Mesodermal cell (in vitro differentiated cells): Measurements from ENCODE around the gene HELZ.

Experiments used
- H3K27ac ChIP-seq: 2 replicates; pipeline ENCODE4 v1.7.0; 2013; ENCODE audit warnings: mild to moderate bottlenecking, low read depth, low read length, moderate library complexity; ENCODE audit not compliant: severe bottlenecking
- H3K36me3 ChIP-seq: 2 replicates; pipeline ENCODE4 v1.7.1; 2013; ENCODE audit warnings: mild to moderate bottlenecking, low read length, moderate library complexity; ENCODE audit not compliant: control insufficient read depth, insufficient read depth
- H3K4me1 ChIP-seq: one replicate; pipeline ENCODE4 v1.7.1; 2013; ENCODE audit warnings: mild to moderate bottlenecking, low read length; ENCODE audit not compliant: insufficient read depth, control insufficient read depth, poor library complexity, severe bottlenecking
- H3K4me3 ChIP-seq: 2 replicates; pipeline ENCODE4 v1.7.0; 2013; ENCODE audit warnings: low read length, control low read depth, mild to moderate bottlenecking; ENCODE audit not compliant: insufficient read depth, poor library complexity, severe bottlenecking; ENCODE audit errors: extremely low read depth
- H3K9me3 ChIP-seq: 2 replicates; pipeline ENCODE4 v1.7.1; 2013; ENCODE audit warnings: mild to moderate bottlenecking, low read length, moderate library complexity; ENCODE audit not compliant: control insufficient read depth
- WGBS, 2 experiments: methylation state at CpG; one replicate each; pipeline ENCODE4 v1.1.5; 2013; ENCODE audit warnings: missing lambda C conversion rate in 2 of 2; ENCODE audit not compliant: insufficient coverage in 2 of 2; 5-methylcytosine and 5-hydroxymethylcytosine counted together

HELZ gene

DNA sequence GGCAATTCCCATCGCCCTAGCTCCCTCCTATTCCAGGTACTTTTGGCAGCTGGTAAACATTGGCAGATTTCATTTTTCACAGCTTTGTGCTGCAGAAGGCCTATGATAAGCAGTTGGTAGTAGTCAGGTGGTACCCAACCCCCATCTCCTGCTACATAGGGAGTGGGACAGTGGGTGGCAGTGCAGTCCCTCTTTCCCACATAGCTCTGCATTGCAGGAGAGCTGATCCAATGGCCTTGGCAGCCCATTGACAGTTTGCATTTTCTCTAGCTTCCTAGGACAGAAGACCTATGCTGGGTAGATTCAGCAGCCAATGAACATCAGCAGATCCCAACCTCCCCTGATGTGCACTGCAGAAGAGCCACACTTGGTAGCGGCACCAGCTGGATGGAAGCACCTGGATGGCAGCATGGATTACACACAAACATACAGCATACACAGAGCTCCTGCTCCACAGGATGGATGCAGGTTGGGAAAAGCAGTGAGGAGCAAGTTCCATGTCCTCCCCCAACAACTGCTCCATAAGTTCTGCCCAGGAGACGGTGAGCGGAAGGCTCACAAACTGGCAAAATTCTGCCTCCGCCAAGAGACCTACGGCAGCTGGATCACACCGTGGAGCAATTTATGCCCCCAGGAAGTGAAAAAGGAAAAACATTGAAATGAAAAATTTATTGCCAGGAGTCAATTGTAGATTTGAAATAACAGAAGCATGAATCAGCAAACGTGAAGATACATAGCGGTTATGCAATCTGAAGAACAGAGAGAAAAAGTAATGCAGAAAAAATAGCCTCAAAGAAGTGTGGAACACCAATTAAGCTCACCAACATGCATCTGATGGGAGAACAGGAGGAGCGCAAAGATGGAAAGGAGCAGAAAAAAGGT, 105.0 kb downstream of the HELZ start:
- Histone ChIP-seq H3K27ac (no peak overlapping the region), H3K4me1 (peaks cover 6% of the 10 kb centered on the region), H3K4me3 (no peak overlapping the region), H3K9me3 (no peaks in the 10 kb centered on the region), H3K36me3 (peaks cover 60% of the 10 kb centered on the region)
- WGBS, 2 experiments, result 91 to 95% methylated on average over 8 of the region's 10 CpGs

DNA sequence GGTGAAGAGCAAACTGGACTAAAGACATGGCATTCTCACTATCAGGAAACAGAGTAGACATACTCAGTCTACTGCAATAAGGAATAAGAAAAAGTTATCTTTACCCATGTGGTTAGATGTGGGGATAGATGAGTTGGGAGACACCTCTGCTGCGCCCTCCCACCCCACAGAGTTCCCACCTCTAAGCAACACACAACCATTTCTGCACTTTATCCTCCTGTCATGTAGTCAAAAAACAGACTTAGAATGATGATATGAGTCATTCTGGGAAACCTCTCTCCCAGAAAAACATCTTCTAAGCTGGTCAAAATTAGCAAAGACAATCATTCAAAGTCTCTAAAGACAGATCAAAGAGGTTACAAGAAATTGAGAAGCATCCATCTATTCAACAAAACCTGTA, 105.7 kb downstream of the HELZ start:
- Histone ChIP-seq H3K4me3 (no peak overlapping the region), H3K27ac (no peak overlapping the region), H3K9me3 (no peaks in the 10 kb centered on the region), H3K36me3 (peaks cover 52% of the 10 kb centered on the region), H3K4me1 (peaks cover 6% of the 10 kb centered on the region)
- no CpG with 5 or more reads among the region's 1 CpG for WGBS, 2 experiments

DNA sequence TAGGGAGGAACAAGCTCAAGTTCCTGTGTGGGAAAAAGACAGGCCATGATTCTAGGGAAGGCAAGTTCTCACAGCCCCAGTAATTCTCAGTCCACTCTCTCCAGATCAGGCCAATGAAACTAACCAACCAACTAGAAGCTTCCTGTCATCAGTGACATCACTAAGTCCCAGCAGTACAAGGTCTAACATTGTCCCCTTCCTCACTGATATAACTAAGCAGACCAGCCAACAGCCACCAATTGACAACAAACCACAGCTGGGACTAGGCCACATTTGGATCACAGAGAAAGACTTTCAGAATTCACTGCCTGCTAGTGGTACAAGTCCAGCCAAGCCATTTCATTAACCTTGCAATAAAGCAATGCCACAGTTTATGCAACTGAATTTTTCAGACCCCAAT, 106.6 kb downstream of the HELZ start:
- H3K36me3 ChIP-seq, result peaks cover 50% of the 10 kb centered on the region
- peaks cover 6% of the 10 kb centered on the region for H3K4me1 ChIP-seq
- no peak overlapping the region for H3K4me3 ChIP-seq
- no peaks in the 10 kb centered on the region for H3K9me3 ChIP-seq
- H3K27ac ChIP-seq, result no peak overlapping the region

DNA sequence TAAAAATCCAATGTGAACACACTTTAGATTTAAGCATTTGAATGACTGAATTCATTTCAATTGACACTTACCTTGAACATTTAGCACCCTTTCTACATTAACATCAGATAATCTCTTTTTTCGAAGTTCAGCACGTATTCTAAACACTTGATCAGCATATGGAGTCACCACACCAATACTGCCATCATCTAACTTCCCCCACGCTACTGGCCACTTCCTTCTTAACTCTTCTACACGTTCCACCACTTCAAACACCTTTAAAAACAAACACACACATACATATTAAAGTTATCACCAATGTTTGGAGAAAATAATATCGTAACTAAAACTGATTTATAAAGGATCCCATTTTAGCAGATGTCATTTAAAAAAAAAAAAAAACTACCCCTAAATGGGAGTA, 107.1 kb downstream of the HELZ start:
- H3K4me3 ChIP-seq, result no peak overlapping the region
- no peak overlapping the region for H3K27ac ChIP-seq
- no peaks in the 10 kb centered on the region for H3K9me3 ChIP-seq
- H3K4me1 ChIP-seq, result peaks cover 6% of the 10 kb centered on the region
- WGBS, 2 experiments, result 95 to 100% methylated on average over 2 of the region's 5 CpGs
- H3K36me3 ChIP-seq, result peaks cover 45% of the 10 kb centered on the region

DNA sequence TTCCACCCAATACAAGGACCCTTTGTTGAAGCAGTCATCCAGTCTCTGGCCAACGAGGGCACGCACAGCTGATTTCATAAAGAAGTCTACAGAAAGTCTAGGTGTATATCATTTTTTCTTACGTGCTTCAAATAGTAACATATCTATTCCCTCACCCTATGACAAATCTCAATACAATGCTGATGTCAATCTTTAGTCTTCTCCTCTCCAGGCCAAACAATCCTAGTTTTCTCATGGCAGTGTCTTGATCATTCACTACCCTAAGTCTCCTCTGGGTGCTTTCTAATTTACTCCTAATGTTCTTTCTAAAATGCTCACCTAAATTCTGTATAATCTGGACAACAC, 108.0 kb downstream of the HELZ start:
- H3K4me3 ChIP-seq, result no peak overlapping the region
- 82 to 100% methylated on average over 1 to 3 of the region's 3 CpGs for WGBS, 2 experiments
- H3K4me1 ChIP-seq, result peaks cover 6% of the 10 kb centered on the region
- peaks cover 36% of the 10 kb centered on the region for H3K36me3 ChIP-seq
- H3K27ac ChIP-seq, result no peak overlapping the region
- H3K9me3 ChIP-seq, result no peaks in the 10 kb centered on the region

DNA sequence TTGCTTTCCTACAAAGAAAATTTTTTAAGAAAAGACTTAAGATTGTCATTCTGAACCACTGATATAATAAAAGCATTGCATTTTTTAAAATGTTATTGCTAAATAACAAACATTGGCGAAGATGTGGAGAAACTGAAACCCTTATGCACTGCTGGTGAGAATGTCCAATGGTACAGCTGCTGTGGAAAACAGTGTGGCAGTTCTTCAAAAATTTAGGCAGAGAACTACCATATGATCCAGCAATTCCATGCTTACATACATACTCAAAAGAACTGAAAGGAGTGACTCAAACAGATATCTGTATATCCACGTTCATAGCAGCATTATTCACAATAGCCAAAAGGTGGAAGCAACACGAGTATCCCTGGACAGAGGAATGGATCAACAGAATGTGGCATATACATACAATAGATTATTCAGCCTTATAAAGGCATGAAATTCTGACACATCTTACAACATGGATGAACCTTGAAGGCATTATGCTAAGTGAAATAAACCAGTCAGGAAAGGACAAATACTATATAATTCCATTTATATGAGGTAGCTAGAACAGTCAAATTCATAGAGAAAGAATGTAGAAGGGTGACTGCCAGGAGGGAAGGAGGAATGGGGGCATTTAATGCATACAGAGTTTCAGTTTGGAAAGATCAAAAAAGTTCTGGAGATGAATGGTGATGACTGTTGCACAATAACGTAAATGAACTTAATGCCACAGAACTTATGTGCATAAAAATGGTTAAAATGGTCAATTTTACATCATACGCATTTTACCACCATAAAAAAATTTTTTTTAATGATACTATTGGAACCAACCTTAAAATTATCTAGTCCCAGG, 108.6 kb downstream of the HELZ start:
- Histone ChIP-seq H3K4me3 (no peak overlapping the region), H3K9me3 (no peaks in the 10 kb centered on the region), H3K4me1 (peaks cover 6% of the 10 kb centered on the region), H3K36me3 (peaks cover 33% of the 10 kb centered on the region), H3K27ac (no peak overlapping the region)
- 80 to 100% methylated on average over 1 to 2 of the region's 5 CpGs for WGBS, 2 experiments

DNA sequence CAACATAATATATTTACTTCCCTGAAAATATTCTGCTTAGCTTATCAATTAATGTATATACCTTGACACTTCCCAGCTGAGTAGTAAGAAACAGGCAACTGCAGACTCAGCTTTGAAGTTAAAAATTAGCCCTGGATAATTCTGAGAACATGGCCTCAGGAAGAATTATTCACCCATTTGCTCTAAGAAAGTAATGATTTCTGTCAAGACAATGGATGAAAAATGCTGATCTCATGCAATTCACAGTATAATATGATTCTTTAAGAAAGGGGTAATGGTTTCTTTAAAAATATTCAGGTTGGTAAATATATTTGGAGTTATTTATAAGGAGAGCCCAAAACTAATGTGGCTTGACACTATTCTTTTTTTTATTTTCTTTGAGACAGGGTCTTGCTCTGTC, 111.8 kb downstream of the HELZ start:
- no peak overlapping the region for H3K4me3 ChIP-seq
- H3K27ac ChIP-seq, result no peak overlapping the region
- no peaks in the 10 kb centered on the region for H3K9me3 ChIP-seq
- peaks cover 23% of the 10 kb centered on the region for H3K36me3 ChIP-seq
- H3K4me1 ChIP-seq, result no peaks in the 10 kb centered on the region

DNA sequence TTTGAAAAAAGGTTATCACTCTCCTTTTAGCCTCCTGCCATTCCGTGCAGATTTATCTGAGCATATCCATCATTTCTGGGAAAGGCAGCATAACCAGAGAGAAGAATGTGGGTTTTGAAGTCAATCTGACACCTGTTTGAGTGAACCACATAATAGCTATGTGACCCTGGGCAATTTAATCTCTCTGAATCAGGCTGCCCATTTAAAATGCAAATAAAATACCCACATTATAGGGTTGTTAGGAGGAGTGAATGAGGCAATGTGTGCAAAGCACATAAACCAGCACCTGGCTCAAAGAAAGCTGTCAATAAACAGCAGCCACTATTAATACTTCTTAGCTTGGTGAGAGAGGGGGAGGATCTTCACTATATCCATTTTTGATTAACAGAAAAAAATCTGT, 112.6 kb downstream of the HELZ start:
- no peaks in the 10 kb centered on the region for H3K4me1 ChIP-seq
- peaks cover 27% of the 10 kb centered on the region for H3K36me3 ChIP-seq
- H3K4me3 ChIP-seq, result no peak overlapping the region
- no peaks in the 10 kb centered on the region for H3K9me3 ChIP-seq
- WGBS, 2 experiments, result no CpG with 5 or more reads among the region's 1 CpG
- H3K27ac ChIP-seq, result no peak overlapping the region

DNA sequence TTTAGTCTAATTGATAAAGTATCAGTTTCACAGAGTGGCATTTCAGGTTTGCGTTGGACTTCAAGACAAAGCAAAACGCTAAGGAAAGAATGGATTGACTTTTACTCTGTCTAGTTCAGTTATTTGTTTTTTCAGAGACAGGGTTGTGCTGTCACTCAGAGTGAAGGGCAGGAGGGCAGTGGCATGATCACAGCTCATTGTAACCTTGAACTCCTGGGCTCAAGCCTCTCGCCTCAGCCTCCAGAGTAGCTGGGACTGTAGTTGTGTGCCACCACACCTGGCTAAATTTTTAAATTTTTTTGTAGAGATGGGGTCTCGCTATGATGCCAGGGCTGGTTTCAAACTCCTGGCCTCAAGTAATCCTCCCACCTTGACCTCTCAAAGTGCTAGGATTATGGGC, 114.2 kb downstream of the HELZ start:
- peaks cover 18% of the 10 kb centered on the region for H3K36me3 ChIP-seq
- H3K27ac ChIP-seq, result no peak overlapping the region
- H3K9me3 ChIP-seq, result no peaks in the 10 kb centered on the region
- peaks cover 4% of the 10 kb centered on the region for H3K4me1 ChIP-seq
- WGBS, 2 experiments, result 85 to 97% methylated on average over 4 of the region's 4 CpGs
- no peak overlapping the region for H3K4me3 ChIP-seq

DNA sequence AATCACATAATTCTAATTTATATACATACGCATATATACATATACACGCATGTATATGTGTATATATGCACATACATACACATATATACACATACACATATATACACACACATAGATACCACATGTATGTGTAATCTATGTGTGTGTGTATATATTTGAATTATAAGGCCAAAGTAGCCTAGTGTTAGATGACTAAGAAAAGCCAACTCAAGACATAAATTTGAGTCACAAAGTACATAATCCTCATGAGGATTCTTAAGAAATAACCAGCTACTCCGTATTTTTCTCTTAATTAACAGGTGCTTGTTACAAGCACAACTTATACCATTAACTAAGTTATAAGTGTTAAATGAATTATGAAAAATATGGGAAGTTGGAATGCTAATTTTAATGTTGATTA, 115.7 kb downstream of the HELZ start:
- no peaks in the 10 kb centered on the region for H3K9me3 ChIP-seq
- H3K36me3 ChIP-seq, result peaks cover 13% of the 10 kb centered on the region
- H3K4me1 ChIP-seq, result peaks cover 17% of the 10 kb centered on the region
- no peak overlapping the region for H3K27ac ChIP-seq
- WGBS, 2 experiments, result no CpG with 5 or more reads among the region's 3 CpGs
- H3K4me3 ChIP-seq, result no peak overlapping the region

DNA sequence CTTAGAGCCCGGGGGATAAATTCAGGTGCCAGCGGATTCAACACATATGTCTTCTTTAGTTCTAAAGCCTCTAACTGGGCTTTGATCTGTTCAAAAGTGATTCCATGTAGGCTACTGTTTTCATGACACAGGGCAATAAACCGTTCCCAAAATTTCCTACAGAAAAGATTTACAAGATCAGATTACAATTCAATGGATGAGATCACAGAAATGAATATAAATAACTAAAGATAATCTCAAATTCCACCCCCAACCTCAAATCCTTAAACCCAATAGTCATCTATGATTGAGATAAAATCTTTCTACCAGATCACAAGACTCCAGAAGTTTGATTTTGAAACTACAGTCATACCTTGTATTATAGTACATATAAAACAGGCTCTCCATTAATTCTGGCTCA, 116.3 kb downstream of the HELZ start:
- Histone ChIP-seq H3K27ac (no peak overlapping the region), H3K9me3 (no peaks in the 10 kb centered on the region), H3K4me1 (peaks cover 17% of the 10 kb centered on the region), H3K4me3 (no peak overlapping the region), H3K36me3 (peaks cover 11% of the 10 kb centered on the region)
- WGBS, 2 experiments, result 100% methylated on average over 2 of the region's 3 CpGs; no CpG with 5 or more reads in 1 of the 2 experiments
